Lower leg skin (tissue), 3 donors: ENCODE data around the gene SPINK8.

Experiments
- POLR2A ChIP-seq, 2 donors: fragments of 450-650 bp; IDR thresholded peaks; one replicate each; pipeline ENCODE4 v1.6.1; 2016 to 2017; ENCODE audit warnings: antibody characterized with exemption in 2 of 2, mild to moderate bottlenecking in 1 of 2, moderate library complexity in 1 of 2
- TF ChIP-seq, protein P1 (sequence below), 3 donors: fragments of 450-650 bp; IDR thresholded peaks; one replicate each; pipeline ENCODE4 v1.5.1; 2016; ENCODE audit warnings: antibody characterized with exemption in 3 of 3, mild to moderate bottlenecking in 3 of 3, moderate library complexity in 2 of 3

GRCh38 chr3:48271763-48272498 is 61.5 kb downstream of the SPINK8 start:
- TF ChIP-seq POLR2A (IDR thresholded peaks at IDR 0.05): no peak
- TF ChIP-seq, protein P1, sequence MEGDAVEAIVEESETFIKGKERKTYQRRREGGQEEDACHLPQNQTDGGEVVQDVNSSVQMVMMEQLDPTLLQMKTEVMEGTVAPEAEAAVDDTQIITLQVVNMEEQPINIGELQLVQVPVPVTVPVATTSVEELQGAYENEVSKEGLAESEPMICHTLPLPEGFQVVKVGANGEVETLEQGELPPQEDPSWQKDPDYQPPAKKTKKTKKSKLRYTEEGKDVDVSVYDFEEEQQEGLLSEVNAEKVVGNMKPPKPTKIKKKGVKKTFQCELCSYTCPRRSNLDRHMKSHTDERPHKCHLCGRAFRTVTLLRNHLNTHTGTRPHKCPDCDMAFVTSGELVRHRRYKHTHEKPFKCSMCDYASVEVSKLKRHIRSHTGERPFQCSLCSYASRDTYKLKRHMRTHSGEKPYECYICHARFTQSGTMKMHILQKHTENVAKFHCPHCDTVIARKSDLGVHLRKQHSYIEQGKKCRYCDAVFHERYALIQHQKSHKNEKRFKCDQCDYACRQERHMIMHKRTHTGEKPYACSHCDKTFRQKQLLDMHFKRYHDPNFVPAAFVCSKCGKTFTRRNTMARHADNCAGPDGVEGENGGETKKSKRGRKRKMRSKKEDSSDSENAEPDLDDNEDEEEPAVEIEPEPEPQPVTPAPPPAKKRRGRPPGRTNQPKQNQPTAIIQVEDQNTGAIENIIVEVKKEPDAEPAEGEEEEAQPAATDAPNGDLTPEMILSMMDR (IDR thresholded peaks at IDR 0.05): no peak
